Measurements from ENCODE around the gene G0S2. TPM values are rescaled to one million over a fixed set of nuclear protein-coding genes. Genes with fewer than 3 reads are reported as not detected.

The G0S2 gene
- total and polyA plus RNA-seq, 10 of the 15 experiments (the other 5 are each of a cell fraction or from before 2014, with no cell fraction given), result 0.07 to 0.51 (median 0.23) TPM

- Histone ChIP-seq H3K4me3 (no peak overlapping the region), H3K27me3 (replicated peaks in 1 of 2; ENCODE audit: control insufficient read depth in 2 of 2, insufficient read depth in 2 of 2, low read length in 1 of 2) (no peaks in the 10 kb centered on the region), H3K79me2 (ENCODE audit: control insufficient read depth, insufficient read depth, low read length) (no peaks in the 10 kb centered on the region), H3K36me3 (ENCODE audit: control insufficient read depth in 2 of 2, insufficient read depth in 2 of 2, low read length in 1 of 2) (no peaks in the 10 kb centered on the region), H3K9me3 (replicated peaks; ENCODE audit: control insufficient read depth, insufficient read depth, low read length) (no peaks in the 10 kb centered on the region), H3K27ac (ENCODE audit: control insufficient read depth, insufficient read depth) (no peak overlapping the region), H2AFZ (ENCODE audit: control insufficient read depth, low read depth, low read length) (no peak overlapping the region), H3K4me2 (ENCODE audit: control insufficient read depth, insufficient read depth) (no peak overlapping the region), H4K20me1 (ENCODE audit: control insufficient read depth, insufficient read depth) (no peaks in the 10 kb centered on the region), H3K4me1 (ENCODE audit: control insufficient read depth, insufficient read depth, low read length) (no peaks in the 10 kb centered on the region), H3K9ac (ENCODE audit: control insufficient read depth, insufficient read depth, low read length) (no peak overlapping the region)
- no TSS peak for BruUV-seq (replicated peaks)
- WGBS (ENCODE audit: insufficient coverage, insufficient replicate concordance, low lambda C conversion rate, missing lambda C conversion rate), result 24% methylated on average over 7 of the region's 7 CpGs
- DNase-seq (ENCODE audit: low read depth, low spot score), result no peak
- POLR2A ChIA-PET, result no interaction called here
- SMC1A ChIA-PET (ENCODE audit: uncharacterized antibody, unreplicated experiment), result interaction anchor here (1.0 to 3.7 kb wide), 10 partner anchors 14 to 120 kb away, joined by 3 to 22 read pairs (median 4); no protein-coding TSS in a partner anchor
- RAD21 ChIA-PET (ENCODE audit: unreplicated experiment), result interaction anchor here (0.8 to 1.6 kb wide), 4 partner anchors 20 to 64 kb away, joined by 4 to 5 read pairs (median 4); no protein-coding TSS in a partner anchor
- CTCF ChIA-PET, result interaction anchor here (1.0 to 13.9 kb wide), 11 partner anchors 10 to 119 kb away, joined by 3 to 211 read pairs (median 14); no protein-coding TSS in a partner anchor
- intact Hi-C loops (cut with micrococcal nuclease; ENCODE audit: unreplicated experiment), result loop anchor here (5.0 kb wide), 1 partner anchor 119 kb away; no protein-coding TSS in a partner anchor
- FAIRE-seq, result no peak
- no peak for ATAC-seq
- in situ Hi-C loops (cut with MboI), result loop anchor here (10.0 kb wide), 1 partner anchor 54 kb away; no protein-coding TSS in a partner anchor
- TF ChIP-seq ZNF217 (IDR thresholded peaks at IDR 0.05) (no peak), FOS (IDR thresholded peaks at IDR 0.05; ENCODE audit: borderline replicate concordance, extremely low read depth, insufficient read length) (no peak), NFYB (IDR thresholded peaks at IDR 0.05; ENCODE audit: insufficient read depth, low read depth, low read length) (no peak), RELB (IDR thresholded peaks at IDR 0.05; ENCODE audit: low read depth) (no peak), CHD4 (IDR thresholded peaks at IDR 0.05) (no peak), NR2F1 (conservative IDR thresholded peaks at IDR 0.05) (no peak), IRF3 (IDR thresholded peaks at IDR 0.05) (no peak), MEF2A (IDR thresholded peaks at IDR 0.05; ENCODE audit: insufficient read depth, low read depth, low read length) (no peak), GATAD2B (conservative IDR thresholded peaks at IDR 0.05; ENCODE audit: low read depth) (no peak), ZNF274 (IDR thresholded peaks at IDR 0.05; ENCODE audit: insufficient read depth, insufficient read length) (no peak)
- TF ChIP-seq, protein P1, sequence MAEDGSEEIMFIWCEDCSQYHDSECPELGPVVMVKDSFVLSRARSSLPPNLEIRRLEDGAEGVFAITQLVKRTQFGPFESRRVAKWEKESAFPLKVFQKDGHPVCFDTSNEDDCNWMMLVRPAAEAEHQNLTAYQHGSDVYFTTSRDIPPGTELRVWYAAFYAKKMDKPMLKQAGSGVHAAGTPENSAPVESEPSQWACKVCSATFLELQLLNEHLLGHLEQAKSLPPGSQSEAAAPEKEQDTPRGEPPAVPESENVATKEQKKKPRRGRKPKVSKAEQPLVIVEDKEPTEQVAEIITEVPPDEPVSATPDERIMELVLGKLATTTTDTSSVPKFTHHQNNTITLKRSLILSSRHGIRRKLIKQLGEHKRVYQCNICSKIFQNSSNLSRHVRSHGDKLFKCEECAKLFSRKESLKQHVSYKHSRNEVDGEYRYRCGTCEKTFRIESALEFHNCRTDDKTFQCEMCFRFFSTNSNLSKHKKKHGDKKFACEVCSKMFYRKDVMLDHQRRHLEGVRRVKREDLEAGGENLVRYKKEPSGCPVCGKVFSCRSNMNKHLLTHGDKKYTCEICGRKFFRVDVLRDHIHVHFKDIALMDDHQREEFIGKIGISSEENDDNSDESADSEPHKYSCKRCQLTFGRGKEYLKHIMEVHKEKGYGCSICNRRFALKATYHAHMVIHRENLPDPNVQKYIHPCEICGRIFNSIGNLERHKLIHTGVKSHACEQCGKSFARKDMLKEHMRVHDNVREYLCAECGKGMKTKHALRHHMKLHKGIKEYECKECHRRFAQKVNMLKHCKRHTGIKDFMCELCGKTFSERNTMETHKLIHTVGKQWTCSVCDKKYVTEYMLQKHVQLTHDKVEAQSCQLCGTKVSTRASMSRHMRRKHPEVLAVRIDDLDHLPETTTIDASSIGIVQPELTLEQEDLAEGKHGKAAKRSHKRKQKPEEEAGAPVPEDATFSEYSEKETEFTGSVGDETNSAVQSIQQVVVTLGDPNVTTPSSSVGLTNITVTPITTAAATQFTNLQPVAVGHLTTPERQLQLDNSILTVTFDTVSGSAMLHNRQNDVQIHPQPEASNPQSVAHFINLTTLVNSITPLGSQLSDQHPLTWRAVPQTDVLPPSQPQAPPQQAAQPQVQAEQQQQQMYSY (CRISPR knock-in tag; IDR thresholded peaks at IDR 0.05), result no peak
- TF ChIP-seq, protein P2, sequence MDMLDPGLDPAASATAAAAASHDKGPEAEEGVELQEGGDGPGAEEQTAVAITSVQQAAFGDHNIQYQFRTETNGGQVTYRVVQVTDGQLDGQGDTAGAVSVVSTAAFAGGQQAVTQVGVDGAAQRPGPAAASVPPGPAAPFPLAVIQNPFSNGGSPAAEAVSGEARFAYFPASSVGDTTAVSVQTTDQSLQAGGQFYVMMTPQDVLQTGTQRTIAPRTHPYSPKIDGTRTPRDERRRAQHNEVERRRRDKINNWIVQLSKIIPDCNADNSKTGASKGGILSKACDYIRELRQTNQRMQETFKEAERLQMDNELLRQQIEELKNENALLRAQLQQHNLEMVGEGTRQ (IDR thresholded peaks at IDR 0.05; ENCODE audit: borderline replicate concordance, low read depth, low read length), result no peak
- TF ChIP-seq, protein P3, sequence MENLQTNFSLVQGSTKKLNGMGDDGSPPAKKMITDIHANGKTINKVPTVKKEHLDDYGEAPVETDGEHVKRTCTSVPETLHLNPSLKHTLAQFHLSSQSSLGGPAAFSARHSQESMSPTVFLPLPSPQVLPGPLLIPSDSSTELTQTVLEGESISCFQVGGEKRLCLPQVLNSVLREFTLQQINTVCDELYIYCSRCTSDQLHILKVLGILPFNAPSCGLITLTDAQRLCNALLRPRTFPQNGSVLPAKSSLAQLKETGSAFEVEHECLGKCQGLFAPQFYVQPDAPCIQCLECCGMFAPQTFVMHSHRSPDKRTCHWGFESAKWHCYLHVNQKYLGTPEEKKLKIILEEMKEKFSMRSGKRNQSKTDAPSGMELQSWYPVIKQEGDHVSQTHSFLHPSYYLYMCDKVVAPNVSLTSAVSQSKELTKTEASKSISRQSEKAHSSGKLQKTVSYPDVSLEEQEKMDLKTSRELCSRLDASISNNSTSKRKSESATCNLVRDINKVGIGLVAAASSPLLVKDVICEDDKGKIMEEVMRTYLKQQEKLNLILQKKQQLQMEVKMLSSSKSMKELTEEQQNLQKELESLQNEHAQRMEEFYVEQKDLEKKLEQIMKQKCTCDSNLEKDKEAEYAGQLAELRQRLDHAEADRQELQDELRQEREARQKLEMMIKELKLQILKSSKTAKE (IDR thresholded peaks at IDR 0.05; ENCODE audit: low read depth, poor library complexity, severe bottlenecking), result no peak
Observed at GRCh38 chr1:209628618-209629299, 46.5 kb upstream of the G0S2 start.

All from GM12878 (cell line).